Neural crest cell (in vitro differentiated cells): ENCODE measurements around the gene FAM184B. TPM values are rescaled to one million over a fixed set of nuclear protein-coding genes. Genes with fewer than 3 reads are reported as not detected.

Experiments used
- DNase-seq: peaks from one replicate; pipeline ENCODE4 v3.0.0; 2021; ENCODE audit warnings: low read depth, mixed read lengths, low spot score
- H3K27ac Mint-ChIP-seq: one replicate; pipeline ENCODE4 v1.8.0; 2021; ENCODE audit warnings: mild to moderate bottlenecking, mixed read lengths; ENCODE audit not compliant: unreplicated experiment
- H3K27me3 Mint-ChIP-seq: 2 replicates; pipeline ENCODE4 v1.8.0; 2021; ENCODE audit warnings: low read depth, mild to moderate bottlenecking, mixed read lengths
- H3K36me3 Mint-ChIP-seq: 2 replicates; pipeline ENCODE4 v1.8.0; 2021; ENCODE audit warnings: low read depth, mild to moderate bottlenecking, mixed read lengths
- H3K4me1 Mint-ChIP-seq: 2 replicates; pipeline ENCODE4 v1.8.0; 2021; ENCODE audit warnings: mixed read lengths
- H3K4me3 Mint-ChIP-seq: one replicate; pipeline ENCODE4 v1.8.0; 2021; ENCODE audit warnings: mild to moderate bottlenecking, mixed read lengths
- H3K9me3 Mint-ChIP-seq: 2 replicates; pipeline ENCODE4 v1.8.0; 2021; ENCODE audit warnings: mixed read lengths
- CTCF ChIP-seq: fragments of 200-600 bp; sonication (generic); conservative IDR thresholded peaks from 2 replicates; pipeline ENCODE4 v1.5.0; 2021; ENCODE audit warnings: antibody characterized with exemption, mild to moderate bottlenecking
- total RNA-seq: library from RNA; stranded (reverse); gene quantifications from 2 replicates; pipeline ENCODE4 v1.2.1, GENCODE V29; 2021

The FAM184B gene
- total RNA-seq, 1 donor from 2014 or later = 0.12 TPM

GRCh38 chr4:17807446-17807845 lies 26.0 kb upstream of the FAM184B start:
- Mint-ChIP-seq H3K36me3 (peaks cover 19% of the 10 kb centered on the region), H3K4me1 (peaks cover 45% of the 10 kb centered on the region), H3K27ac (no peak overlapping the region), H3K27me3 (no peaks in the 10 kb centered on the region), H3K9me3 (no peaks in the 10 kb centered on the region), H3K4me3 (peak overlapping the region; percentile 88)
- no peak for DNase-seq
- no peak for TF ChIP-seq CTCF

DNA sequence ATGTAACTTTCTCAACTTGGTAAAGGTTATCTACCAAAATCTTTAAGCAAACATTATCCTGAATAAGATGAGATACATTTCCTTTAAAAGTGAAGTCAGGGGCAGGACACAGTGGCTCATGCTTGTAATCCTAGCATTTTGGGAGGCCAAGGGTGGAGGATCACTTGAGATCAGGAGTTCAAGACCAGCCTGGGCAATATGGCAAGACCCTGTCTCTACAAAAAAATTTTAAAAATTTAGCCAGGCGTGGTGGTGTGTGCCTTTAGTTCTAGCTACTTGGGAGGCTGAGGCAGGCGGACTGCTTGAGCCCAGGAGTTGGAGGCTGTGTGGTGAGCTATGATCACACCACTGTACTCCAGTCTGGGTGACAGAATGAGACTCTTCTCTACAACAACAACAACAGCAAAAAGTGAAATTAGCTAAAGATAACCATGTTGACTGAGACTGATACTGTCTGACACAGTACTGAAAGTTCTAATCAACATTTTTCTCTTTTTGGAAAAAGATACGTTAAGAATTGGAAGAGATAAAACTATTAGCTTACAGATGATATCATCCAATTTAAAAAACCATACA lies 24.2 kb upstream of the FAM184B start:
- H3K36me3 Mint-ChIP-seq = peaks cover 20% of the 10 kb centered on the region
- TF ChIP-seq CTCF = no peak
- no peak overlapping the region for H3K27ac Mint-ChIP-seq
- no peak overlapping the region for H3K4me3 Mint-ChIP-seq
- peaks cover 34% of the 10 kb centered on the region for H3K4me1 Mint-ChIP-seq
- no peaks in the 10 kb centered on the region for H3K27me3 Mint-ChIP-seq
- DNase-seq = no peak
- H3K9me3 Mint-ChIP-seq = no peaks in the 10 kb centered on the region

GRCh38 chr4:17797808-17798207 lies 16.4 kb upstream of the FAM184B start:
- H3K9me3 Mint-ChIP-seq = no peaks in the 10 kb centered on the region
- peaks cover 24% of the 10 kb centered on the region for H3K36me3 Mint-ChIP-seq
- no peak for DNase-seq
- TF ChIP-seq CTCF = no peak
- no peak overlapping the region for H3K27ac Mint-ChIP-seq
- no peaks in the 10 kb centered on the region for H3K4me1 Mint-ChIP-seq
- no peaks in the 10 kb centered on the region for H3K27me3 Mint-ChIP-seq
- H3K4me3 Mint-ChIP-seq = no peak overlapping the region

- Mint-ChIP-seq H3K27ac (no peak overlapping the region), H3K4me3 (no peak overlapping the region), H3K36me3 (peaks cover 30% of the 10 kb centered on the region), H3K27me3 (no peaks in the 10 kb centered on the region), H3K4me1 (no peaks in the 10 kb centered on the region), H3K9me3 (no peaks in the 10 kb centered on the region)
- no peak for DNase-seq
- no peak for TF ChIP-seq CTCF
These were observed 13.3 kb upstream of the FAM184B start for GRCh38 chr4:17794730-17795129.

GRCh38 chr4:17788956-17789355 lies 7.5 kb upstream of the FAM184B start:
- no peak overlapping the region for H3K4me3 Mint-ChIP-seq
- H3K36me3 Mint-ChIP-seq = peaks cover 19% of the 10 kb centered on the region
- TF ChIP-seq CTCF = no peak
- H3K4me1 Mint-ChIP-seq = no peaks in the 10 kb centered on the region
- no peak overlapping the region for H3K27ac Mint-ChIP-seq
- H3K9me3 Mint-ChIP-seq = no peaks in the 10 kb centered on the region
- H3K27me3 Mint-ChIP-seq = no peaks in the 10 kb centered on the region
- no peak for DNase-seq
